A673 (cell line): ENCODE results near the gene RNF19B.

Experiments used
- CTCF ChIP-seq: fragments of 300-800, 200-600 bp; sonication (generic); conservative IDR thresholded peaks from 2 replicates; pipeline ENCODE4 v1.5.1; 2017; ENCODE audit warnings: low read depth, mild to moderate bottlenecking, antibody characterized with exemption, low read length, moderate library complexity, mixed read lengths
- EZH2 ChIP-seq: fragments of 200-600 bp; sonication (generic); IDR thresholded peaks from 2 replicates; pipeline ENCODE4 v1.6.1; 2017; ENCODE audit warnings: borderline replicate concordance, low read depth, mild to moderate bottlenecking, mixed read lengths, antibody characterized with exemption, low read length; ENCODE audit not compliant: poor library complexity, severe bottlenecking

DNA sequence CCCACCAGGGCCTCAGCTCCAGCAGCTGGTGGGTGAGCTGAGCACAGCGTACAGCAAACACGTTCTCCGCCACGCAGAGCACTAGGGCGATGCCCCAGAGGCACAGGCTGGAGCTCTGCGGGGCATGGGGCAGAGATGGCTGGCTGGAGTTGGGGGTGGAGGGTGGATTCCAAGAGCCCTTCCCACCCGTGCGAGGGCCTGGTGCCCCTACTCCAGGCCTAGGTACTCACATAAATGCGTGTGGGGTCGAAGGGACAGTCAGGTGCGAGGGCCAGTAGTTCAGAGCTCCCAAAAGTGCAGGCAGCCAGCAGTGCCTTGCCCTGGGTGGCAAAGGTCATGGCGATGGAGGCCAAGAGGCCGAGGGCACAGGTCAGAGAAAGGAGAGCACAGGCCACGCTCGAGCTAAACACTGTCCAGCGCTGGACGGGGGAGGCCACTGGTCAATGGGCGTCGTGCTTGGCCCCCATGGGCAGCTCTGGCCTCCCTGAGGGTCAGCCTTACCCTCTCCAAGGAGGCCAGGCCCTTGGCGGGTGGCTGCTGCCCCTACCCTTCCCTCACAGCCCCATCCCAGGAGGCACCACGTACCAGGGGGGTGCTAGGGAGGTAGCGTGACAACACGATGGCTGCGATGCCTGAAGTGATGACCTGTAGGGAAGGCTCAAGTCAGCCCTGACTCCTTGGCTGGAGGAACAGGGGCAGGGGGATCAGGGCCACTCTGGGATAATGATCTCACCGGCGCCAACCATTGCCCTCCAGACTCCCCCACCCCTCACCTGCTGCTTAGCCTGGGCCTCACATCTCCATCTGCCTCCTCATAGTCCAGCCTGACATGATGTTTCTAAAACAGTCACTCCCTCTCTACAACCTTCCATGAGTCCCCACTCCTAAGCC lies 69.0 kb downstream of the RNF19B start:
- TF ChIP-seq CTCF: no peak
- TF ChIP-seq EZH2: no peak
